ENCODE results near the gene ADM.

The ADM gene

DNA sequence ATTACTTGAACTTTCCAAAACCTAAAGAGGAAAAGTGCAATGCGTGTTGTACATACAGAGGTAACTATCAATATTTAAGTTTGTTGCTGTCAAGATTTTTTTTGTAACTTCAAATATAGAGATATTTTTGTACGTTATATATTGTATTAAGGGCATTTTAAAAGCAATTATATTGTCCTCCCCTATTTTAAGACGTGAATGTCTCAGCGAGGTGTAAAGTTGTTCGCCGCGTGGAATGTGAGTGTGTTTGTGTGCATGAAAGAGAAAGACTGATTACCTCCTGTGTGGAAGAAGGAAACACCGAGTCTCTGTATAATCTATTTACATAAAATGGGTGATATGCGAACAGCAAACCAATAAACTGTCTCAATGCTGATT lies 2.1 kb downstream of the ADM start:
- peak overlapping the region in 19 of 21 experiments; percentile 3 to 91 (median 81) for H3K27ac ChIP-seq
- H3K4me3 ChIP-seq, result peak overlapping the region; percentile 52 to 77 (median 65)

DNA sequence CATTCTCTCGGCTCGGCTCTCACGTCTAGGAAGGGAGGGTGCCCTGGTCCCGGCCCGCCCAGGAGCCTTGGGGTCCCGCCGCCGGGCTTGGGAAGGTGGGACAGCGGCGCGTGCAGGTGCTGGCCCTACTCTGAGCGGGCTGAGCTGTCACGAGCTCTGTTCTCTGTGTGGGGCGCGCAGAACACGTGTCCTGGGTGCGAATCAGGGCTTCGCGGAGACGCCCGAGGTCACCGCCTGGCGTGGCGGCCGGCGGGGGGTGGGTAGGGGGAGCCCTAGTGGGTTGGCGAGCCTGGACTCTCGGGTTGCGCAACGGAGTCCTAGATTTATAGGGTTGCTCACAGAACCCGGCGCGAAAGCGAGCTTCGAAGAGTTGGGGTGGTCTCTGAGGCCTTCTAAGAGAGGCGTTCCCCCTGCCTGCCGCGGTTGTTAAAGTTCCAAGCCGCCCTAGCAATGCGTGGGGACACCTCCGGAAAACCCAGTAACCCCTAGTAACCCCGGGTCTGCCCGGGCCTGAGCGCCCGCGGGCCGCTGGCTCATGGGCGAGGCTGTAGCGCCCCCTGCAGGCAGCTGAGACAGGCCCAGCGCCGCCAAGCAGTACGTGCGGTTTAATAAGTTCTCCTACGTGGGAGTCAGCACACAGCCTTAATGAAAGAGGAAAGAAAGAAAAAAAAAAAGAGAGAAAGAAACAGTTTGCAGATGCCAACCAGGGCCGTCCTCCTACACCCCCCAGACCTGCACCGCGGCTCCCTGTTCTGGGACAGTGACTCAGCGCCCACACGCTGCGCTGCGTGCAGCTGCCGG lies 2.7 kb downstream of the ADM start:
- peak overlapping the region; percentile 52 to 77 (median 65) for H3K4me3 ChIP-seq
- H3K27ac ChIP-seq, result peak overlapping the region in 19 of 21 experiments; percentile 28 to 91 (median 77)

DNA sequence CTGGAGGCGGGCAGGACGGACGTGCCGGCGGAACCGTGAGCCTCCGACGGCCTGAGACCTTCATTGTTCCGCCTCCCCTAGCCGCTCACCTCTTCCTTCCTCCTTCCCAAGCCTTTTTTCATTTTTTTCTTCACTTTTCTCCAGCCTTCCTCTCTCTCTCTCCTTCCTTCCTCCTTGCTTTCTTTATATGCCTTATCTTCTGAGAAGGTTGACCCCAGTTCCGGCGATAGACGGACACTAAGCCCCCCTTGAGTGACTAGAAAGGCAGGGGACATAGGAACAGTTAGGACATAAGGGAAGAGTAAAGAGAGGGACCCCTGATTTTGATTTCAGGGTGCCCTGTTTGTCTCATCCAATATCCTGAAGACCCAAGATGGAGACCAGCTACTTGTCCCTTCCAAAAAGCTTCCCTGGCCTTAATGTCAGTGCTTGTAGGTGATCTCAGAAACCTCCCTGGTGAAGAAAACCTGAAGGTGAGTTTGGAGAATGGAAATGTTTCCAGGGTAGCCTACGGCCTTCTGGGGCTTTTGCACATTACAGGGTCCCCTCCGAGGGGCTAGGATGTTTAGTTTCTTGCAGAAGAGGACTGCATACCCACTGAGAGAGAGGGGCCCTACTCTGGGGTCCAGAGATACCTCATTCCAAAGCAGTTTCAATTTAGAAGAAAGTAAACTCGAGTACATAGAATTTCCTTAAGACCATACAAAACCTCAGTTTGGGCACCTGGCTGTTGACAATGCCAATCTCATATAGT lies 3.5 kb downstream of the ADM start:
- peak overlapping the region in 18 of 21 experiments; percentile 28 to 91 (median 78) for H3K27ac ChIP-seq
- H3K4me3 ChIP-seq, result peak overlapping the region; percentile 52 to 77 (median 65)

DNA sequence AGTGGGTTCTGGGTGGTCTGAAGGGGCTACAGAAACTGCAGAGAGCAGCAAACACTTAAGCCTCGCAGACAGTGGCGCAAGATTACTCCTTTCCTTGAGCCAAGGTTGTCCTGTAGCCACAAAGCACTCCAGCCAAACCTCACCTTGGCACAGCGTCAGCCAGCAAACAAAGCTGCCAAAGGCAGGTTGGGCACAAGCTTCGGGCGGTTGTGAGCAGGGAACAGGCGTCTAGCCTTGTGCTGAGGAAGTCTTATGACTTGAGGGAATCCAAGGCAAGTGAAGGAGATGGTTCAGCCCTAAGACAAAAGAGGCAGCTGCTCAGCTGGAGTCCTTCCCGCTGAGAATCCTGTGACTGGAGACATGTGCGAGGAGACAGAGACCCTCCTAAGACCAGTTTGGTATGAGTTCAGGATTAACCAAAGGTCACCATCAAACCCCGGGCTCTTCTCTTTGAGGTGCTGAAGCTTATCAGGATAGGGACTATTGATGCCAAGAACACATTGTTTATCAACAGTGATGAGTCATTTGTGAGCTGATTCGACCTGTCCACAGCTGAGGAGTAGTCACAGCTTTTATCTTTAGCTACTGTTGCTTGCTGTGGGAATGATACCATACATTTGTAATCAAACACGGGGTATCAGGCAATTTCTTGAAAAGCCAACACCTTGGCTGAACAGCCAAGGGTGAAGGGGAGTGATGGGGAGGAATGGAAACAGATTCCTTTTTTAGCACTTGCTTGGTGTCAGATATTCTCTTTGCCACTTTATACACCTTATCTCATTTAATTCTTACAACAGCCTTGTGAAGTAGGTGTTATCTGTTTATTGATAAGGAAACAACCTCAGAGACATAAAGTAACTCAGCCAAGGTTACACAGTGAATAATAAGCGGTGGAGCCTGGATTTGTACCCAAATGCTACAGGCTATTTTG lies 4.6 kb downstream of the ADM start:
- Histone ChIP-seq H3K27ac (peak overlapping the region in 12 of 21 experiments; percentile 19 to 91 (median 44)), H3K4me3 (no peak overlapping the region)

DNA sequence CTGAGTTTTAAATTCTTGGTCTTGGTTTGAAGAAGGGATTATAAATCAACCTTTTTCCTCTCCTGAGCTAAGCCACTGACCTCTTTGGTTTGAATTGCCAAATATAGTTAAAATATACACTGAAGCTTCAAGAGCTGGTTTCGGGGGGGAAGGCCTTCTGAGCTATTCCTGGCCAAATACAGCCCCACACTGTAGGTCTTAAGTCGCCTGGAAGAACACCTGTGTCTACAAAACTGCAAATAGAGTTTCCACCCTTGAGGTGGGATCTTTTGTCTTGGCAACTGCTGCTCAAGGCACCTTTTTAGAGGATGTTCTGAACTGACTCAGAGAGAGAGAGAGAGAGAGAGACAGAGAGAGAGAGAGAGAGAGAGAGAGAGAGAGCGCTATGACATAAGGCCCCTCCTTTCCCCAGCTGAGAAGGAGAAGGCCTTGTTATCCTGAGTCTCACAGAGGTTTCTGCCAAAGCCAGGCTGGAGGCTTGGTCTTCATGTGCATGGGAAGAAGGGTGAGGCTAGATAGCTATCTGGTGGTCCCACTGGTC lies 5.5 kb downstream of the ADM start:
- H3K4me3 ChIP-seq, result no peak overlapping the region
- H3K27ac ChIP-seq, result peak overlapping the region in 1 of 21 experiments; percentile 63

DNA sequence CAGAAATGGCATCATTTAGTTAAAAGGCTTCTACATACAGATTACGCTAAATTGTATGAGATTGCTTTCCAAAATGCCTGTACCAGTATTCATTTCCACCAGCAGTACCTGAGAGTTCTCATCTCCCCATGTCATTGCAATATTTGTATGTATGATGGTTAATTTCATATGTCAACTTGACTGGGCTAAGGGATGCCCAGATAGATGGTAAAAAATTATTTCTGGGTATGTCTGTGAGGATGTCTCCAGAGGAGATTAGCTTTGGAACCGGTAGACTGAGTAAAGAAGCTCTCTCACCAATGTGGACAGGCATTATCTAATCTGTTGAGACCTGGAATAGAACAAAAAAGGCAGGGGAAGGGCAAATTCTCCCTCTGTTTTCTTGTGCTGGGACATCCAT lies 6.9 kb downstream of the ADM start:
- no peak overlapping the region for H3K27ac ChIP-seq

DNA sequence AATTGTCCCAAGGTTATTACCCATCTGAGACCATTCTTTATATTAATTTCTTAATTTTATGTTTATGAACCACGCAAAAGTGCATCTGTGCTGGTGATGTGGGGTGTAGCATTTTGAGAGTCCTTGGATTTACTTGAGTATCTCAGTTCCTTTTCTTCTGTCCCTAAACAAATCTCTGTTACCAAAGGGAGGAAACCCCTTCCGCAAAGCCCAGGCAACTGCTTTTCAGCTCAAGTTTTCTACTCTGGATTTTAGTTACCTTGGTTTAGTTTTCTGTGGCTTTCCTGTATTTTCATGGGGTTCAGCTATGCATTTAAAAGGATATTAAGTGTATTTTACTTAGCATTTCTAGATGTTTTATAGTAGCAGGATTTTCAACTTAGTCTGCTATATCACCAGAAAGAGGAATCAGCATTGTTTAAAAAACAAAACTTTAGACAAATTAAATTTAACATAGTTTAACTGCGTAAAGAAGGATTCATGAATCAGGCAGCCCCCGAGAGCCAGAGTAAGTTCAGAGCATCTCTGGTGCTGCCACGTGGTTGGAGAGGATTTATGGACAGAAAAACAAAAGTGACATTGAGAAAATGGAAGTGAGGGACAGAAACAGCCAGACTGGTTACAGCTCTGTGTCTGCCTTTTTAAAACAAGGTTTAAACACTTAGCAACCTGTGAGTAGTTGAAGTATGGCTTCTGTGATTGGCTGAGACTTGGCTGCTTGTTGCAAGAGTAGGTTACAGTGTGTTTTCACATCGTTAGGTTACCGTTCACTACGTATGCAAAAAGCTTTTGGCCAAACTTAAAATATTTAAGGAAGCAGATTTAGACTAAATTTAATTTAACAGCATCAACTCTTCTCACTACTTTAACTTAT lies 9.6 kb downstream of the ADM start:
- Histone ChIP-seq H3K27ac (no peak overlapping the region), H3K4me3 (no peak overlapping the region)

More for the DNA sequence above, 6.9 kb downstream of the ADM start:
- no peak overlapping the region for H3K4me3 ChIP-seq

DNA sequence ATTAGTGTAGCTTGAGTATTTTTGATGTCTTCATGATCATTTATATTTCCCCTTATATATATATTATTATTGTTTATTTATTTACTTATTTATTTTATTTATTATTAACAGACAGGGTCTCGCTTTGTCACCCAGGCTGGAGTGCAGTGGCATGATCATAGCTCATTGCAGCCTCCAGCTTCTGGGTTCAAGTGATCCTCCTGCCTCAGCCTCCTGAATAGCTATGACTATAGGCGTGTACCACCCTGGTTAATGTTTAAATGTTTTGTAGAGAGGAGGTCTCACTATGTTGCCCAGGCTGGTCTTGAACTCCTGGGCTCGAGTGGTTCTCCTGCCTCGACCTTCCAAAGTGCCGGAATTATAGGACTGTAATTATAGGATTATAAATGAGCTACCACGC lies 10.2 kb downstream of the ADM start:
- Histone ChIP-seq H3K4me3 (no peak overlapping the region), H3K27ac (no peak overlapping the region)

DNA sequence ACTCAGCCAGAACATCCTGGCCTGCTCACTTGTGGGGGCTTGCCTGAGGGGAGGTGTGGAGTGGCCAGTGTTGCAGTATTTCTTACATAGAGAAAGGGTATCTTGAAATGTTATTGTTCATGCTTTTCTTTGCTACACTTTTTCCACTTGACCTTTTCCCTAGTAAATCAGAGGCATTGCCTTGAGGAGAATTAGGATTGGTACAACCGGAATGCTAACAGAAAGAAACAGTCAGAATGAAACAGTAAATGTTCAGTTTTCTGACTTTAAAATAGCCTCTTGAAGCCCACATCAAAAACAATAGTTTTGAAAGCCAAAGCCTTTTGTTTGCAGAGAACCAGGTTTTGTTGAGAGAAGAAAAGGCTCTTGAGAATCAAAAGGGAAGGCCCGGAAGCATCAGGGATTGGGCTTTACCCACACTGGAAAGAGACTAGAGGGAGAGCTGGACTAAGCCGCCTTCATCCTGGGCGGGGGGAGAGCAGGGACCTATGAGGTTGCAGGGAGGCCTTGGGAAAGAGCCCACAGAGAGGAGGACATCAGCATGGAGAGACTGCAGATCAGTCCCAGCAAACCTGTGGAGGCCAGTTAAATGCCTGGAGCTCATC lies 12.4 kb downstream of the ADM start:
- peak overlapping the region in 5 of 21 experiments; percentile 1 to 62 (median 15) for H3K27ac ChIP-seq
- H3K4me3 ChIP-seq, result no peak overlapping the region

DNA sequence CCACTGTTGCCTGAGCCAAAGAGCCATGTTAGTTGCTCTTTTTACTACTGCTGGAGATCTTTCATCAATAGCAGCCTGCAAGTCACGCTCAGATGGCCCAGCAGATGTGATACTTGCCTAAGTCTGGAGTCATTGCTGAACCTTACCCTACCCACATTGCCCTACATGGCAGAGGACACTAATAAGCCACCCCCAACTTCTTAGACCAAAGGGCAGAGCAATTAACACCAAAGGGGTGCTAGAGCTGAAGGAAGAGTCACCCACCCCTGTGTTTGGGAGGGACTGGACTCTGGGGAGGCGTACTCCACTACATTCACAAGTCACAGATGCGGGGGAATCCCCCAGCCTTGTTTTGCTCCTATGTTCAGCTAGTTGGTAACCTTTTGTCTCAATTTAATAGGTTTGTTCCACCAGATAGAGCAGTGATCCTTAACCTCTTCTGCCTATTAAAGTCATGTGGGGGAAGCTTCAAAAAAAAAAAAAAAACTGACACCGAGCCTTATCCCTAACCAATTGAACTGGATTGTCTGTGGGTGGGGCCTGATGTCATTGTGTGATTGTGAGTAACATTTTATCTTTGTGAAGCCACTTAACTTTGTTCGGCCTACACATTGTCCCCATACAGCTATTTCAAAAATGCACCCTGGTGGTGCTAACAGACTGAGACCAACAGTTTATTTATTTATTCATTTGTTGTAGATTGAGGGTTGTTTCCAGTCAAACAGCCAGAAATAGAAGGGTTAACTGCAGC lies 13.1 kb downstream of the ADM start:
- Histone ChIP-seq H3K4me3 (no peak overlapping the region), H3K27ac (peak overlapping the region in 5 of 21 experiments; percentile 1 to 62 (median 5))

DNA sequence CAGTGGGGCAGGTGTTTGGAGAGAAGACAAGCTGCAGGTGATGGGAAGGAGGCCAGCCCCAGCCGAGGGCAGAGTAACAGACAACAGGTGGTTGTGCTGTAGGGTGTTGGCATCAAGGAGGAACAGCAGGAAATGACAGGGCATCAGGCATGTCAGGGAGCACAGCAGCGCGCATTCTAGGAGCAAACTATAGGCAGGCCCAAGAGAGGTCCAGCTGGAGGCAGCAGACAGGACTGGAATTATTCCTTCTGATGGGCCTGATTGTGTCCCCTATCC lies 13.6 kb downstream of the ADM start:
- peak overlapping the region in 2 of 21 experiments; percentile 5 to 19 for H3K27ac ChIP-seq
- H3K4me3 ChIP-seq, result no peak overlapping the region

DNA sequence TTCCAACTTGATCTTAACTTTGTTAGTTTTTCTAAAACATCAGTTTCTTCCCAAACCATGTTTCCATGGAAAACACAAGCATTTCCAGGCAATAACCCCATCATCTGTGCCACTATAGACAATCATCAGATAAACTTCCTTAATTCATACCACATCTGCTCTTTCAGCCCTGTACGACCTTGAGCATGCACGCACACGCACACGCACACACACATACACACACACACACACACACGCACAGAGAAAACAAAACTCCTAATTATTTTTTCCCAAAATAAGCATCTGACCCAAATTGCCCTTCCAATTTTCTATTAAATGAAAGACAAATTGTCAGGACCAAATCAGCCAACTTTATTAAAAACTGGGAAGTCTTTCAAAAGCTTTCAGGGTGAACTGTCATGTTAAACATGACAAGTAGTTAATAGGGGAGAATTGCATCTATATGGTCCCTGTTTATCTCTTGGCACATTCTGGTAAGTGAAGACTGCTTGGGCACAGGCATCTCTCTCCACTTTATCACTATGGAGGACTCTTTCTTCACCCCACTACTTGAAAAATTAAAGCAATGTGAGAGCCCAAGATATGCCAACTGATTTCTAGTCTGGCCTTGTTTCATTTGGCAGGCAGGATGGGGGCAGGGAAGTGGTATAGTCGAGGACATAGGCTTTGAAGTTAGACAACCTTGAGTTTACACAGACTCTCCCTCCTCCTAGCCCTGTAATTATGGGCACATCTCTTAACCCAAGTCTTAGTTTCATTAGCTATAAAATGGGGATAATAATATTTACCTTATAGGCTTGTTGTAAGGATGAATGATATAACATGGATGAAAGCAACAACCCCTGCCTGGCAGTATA lies 15.1 kb downstream of the ADM start:
- Histone ChIP-seq H3K4me3 (no peak overlapping the region), H3K27ac (peak overlapping the region in 1 of 21 experiments; percentile 19)

DNA sequence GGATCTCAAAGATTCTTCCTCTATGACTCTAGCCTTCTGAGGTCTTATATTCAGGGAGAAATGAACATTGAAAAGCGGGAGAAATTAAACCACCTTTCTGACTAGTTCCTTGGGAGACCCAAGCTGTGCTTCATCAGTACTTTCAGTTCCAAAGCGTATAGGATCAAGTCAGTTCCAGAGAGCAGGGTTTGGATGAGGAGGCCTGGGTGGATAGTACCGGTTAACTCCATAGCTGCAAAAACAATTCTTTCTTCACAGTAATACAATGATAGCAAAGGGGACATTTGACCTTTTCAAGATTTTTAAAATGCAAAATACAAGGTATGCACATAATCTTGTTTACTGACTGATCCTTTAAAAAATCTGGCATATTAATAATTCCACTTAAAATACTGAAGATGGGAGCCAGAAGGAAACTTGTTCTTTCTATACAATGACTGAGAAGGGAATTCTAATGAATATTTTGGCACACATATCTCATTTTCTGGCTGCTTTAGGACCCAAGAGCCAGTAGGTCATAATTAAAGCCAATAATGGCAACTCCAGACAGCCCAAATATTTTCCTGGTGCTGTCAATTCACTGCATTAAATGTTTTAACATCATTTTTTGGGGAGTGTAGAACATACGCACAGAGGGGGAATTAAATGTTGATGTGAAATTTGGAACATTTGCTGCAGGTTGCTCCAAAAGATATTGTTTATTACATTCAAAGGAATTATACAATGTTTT lies 16.0 kb downstream of the ADM start:
- no peak overlapping the region for H3K4me3 ChIP-seq
- no peak overlapping the region for H3K27ac ChIP-seq

DNA sequence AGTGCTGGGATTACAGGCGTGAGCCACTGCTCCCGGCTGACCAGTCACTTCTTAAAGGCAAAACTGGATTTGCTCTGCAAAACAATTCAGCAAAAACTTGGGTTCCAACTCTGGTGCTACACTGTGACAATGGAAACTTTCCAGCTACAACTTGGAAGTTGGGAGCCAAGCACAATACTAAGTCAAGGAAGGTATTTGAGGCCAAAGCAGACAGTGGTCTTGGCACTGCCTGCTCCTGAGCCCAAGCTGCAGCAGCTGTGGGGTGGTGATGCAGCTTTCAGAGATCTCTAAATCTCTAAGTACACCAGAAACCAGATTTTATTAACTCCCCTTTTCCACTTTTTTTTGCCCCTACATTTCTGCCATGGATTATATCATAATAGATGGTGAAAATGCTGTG lies 17.5 kb downstream of the ADM start:
- Histone ChIP-seq H3K4me3 (no peak overlapping the region), H3K27ac (peak overlapping the region in 7 of 21 experiments; percentile 15 to 78 (median 51))

DNA sequence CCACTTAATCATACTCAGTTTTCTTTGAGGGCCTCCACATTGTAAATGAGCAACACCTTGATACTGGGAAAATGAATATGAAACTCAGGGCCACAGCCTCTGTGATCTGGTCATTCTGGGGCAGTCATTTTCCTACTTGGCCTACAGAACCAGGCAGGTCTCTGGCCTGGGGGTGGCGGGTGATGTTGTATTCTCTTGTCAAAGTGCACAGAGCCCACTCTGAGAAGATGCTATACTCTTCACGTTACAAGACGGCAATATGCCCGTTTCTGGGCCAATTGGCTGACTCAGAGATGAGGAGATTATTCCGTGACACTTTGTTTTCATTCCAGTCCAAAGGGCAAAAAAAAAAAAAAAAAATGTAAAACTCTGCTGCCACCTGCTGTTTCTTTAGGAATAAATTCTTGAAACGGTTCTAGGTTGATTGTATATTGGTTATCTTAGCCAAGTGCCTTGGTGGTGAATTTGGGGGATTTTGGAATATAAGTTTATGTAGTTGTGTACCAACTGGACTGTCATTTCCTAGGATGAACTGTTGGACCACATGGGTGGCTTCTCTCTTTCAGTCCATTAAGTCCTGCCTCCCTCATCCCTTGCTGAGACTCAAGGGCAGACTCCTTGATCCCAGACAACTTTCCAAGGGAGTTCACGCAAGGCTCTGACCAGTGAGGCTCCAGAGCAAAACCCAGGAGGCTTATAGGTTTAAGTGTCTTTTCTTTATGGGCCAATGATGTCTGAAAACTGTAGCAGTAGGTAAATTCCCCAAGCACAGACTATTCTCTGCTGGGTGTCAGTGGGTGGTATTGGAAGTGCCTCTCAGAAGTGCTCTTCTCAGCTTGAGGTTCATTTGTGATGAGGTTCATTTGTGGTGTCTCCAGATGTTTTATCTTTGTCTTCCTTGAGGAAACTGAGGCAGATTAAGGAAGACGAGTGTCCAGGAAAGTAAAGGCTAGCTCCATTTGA lies 18.2 kb downstream of the ADM start:
- Histone ChIP-seq H3K4me3 (no peak overlapping the region), H3K27ac (peak overlapping the region in 7 of 21 experiments; percentile 22 to 78 (median 51))
